HG03060 (cell line): ENCODE data around the gene B3GAT3.
"Not testable (repeated sequence)": the region's sequence is repeated elsewhere in the genome, so short reads cannot be mapped to it uniquely, and the experiment has no call there.

Experiments
- ATAC-seq: cut with Tn5 transposase; IDR thresholded peaks from one replicate; pipeline ENCODE4 v1.9.1; 2021; ENCODE audit warnings: low read depth, moderate number of reproducible peaks; ENCODE audit not compliant: unreplicated experiment

B3GAT3 gene

GRCh38 chr11:62580959-62581715, 40.6 kb downstream of the B3GAT3 start:
- ATAC-seq, result no peak

- ATAC-seq, result no peak
Observed at GRCh38 chr11:62579252-62579651, 42.5 kb downstream of the B3GAT3 start.

- no peak for ATAC-seq
Observed at GRCh38 chr11:62578541-62578940, 43.2 kb downstream of the B3GAT3 start.

GRCh38 chr11:62577046-62577714, 44.6 kb downstream of the B3GAT3 start:
- no peak for ATAC-seq

GRCh38 chr11:62575837-62576236, 45.9 kb downstream of the B3GAT3 start:
- no peak for ATAC-seq

GRCh38 chr11:62575156-62575555, 46.6 kb downstream of the B3GAT3 start:
- ATAC-seq, result no peak

GRCh38 chr11:62574363-62575071, 47.3 kb downstream of the B3GAT3 start:
- no peak for ATAC-seq

GRCh38 chr11:62573592-62574362, 48.0 kb downstream of the B3GAT3 start, which contains the start of gene EEF1G:
Gene EEF1G (minus strand): TSS chr11:62573891. CDS start chr11:62573842, 49 bp downstream.
- peak; percentile 80 for ATAC-seq

- no peak for ATAC-seq
Observed at GRCh38 chr11:62573006-62573591, 48.7 kb downstream of the B3GAT3 start.

GRCh38 chr11:62572431-62572830, 49.4 kb downstream of the B3GAT3 start:
- ATAC-seq, result no peak

- not testable (repeated sequence) for ATAC-seq
Observed at GRCh38 chr11:62571493-62571892, 50.3 kb downstream of the B3GAT3 start.

GRCh38 chr11:62570903-62571302, 50.9 kb downstream of the B3GAT3 start:
- not testable (repeated sequence) for ATAC-seq

GRCh38 chr11:62569611-62570010, 52.2 kb downstream of the B3GAT3 start:
- no peak for ATAC-seq

- no peak for ATAC-seq
Observed at GRCh38 chr11:62567018-62567633, 54.7 kb downstream of the B3GAT3 start.

GRCh38 chr11:62566247-62566646, 55.5 kb downstream of the B3GAT3 start:
- no peak for ATAC-seq
